HepG2 (cell line): ENCODE data around the gene FBXO39. TPM values are rescaled to one million over a fixed set of nuclear protein-coding genes. Genes with fewer than 3 reads are reported as not detected.

ENCODE experiments used
- AKAP8 ChIP-seq: sonication (generic); formaldehyde crosslinking; IDR thresholded peaks from 2 replicates; pipeline ENCODE4 v1.5.1; 2020; ENCODE audit warnings: mild to moderate bottlenecking, missing genetic modification reagents
- ARID4A ChIP-seq: sonication (generic); formaldehyde crosslinking; IDR thresholded peaks from 2 replicates; pipeline ENCODE4 v1.5.0; 2020; ENCODE audit warnings: mild to moderate bottlenecking, missing genetic modification reagents, borderline replicate concordance
- FOXA3 ChIP-seq: IDR thresholded peaks from 2 replicates; pipeline ENCODE4 v1.6.1; 2016; ENCODE audit warnings: missing genetic modification reagents, missing compliant biosample characterization
- FOXO1 ChIP-seq: sonication (generic); formaldehyde crosslinking; IDR thresholded peaks from 2 replicates; pipeline ENCODE4 v1.4.0; 2020; ENCODE audit warnings: missing genetic modification reagents
- FOXP1 ChIP-seq, 2 experiments: fragments of 450-650 bp in 1 of 2; IDR thresholded peaks; 2 replicates each; pipeline ENCODE4 v1.6.1; 2017 to 2018; ENCODE audit warnings: antibody characterized with exemption in 1 of 2
- FOXP4 ChIP-seq: sonication (generic); formaldehyde crosslinking; IDR thresholded peaks from 2 replicates; pipeline ENCODE4 v1.4.0; 2020; ENCODE audit warnings: missing genetic modification reagents
- HDAC2 ChIP-seq: sonication (generic); formaldehyde crosslinking; IDR thresholded peaks from 2 replicates; pipeline ENCODE4 v1.4.0; 2020; ENCODE audit warnings: missing genetic modification reagents
- HNF4G ChIP-seq, 2 experiments: sonication (generic) in 1 of 2; formaldehyde crosslinking in 1 of 2; IDR thresholded peaks; 2 replicates each; pipeline versions ENCODE4 v1.4.0 to v1.6.1; 2011 to 2020; ENCODE audit warnings: borderline replicate concordance in 2 of 2, low read depth in 2 of 2, mild to moderate bottlenecking in 2 of 2, low read length in 1 of 2, missing genetic modification reagents in 1 of 2, moderate library complexity in 1 of 2
- KLF15 ChIP-seq: sonication (generic); formaldehyde crosslinking; IDR thresholded peaks from 2 replicates; pipeline ENCODE4 v1.8.1; 2023; ENCODE audit warnings: borderline replicate concordance, mild to moderate bottlenecking, inconsistent platforms, missing genetic modification reagents, mixed read lengths
- PPARG ChIP-seq: conservative IDR thresholded peaks from 2 replicates; pipeline ENCODE4 v1.6.1; 2016; ENCODE audit warnings: missing biosample characterization, missing genetic modification reagents
- PTBP1 ChIP-seq: fragments of 200-400 bp; formaldehyde crosslinking; IDR thresholded peaks from 2 replicates; pipeline ENCODE4 v1.6.1; 2018; ENCODE audit warnings: low read length, low read depth; ENCODE audit not compliant: poor library complexity, severe bottlenecking
- SALL1 ChIP-seq: sonication (generic); formaldehyde crosslinking; IDR thresholded peaks from 2 replicates; pipeline ENCODE4 v1.8.0; 2022; ENCODE audit warnings: mild to moderate bottlenecking, missing genetic modification reagents
- SAP130 ChIP-seq: IDR thresholded peaks from 2 replicates; pipeline ENCODE4 v1.6.1; 2016; ENCODE audit warnings: low read depth
- ZNF12 ChIP-seq: sonication (generic); formaldehyde crosslinking; IDR thresholded peaks from 2 replicates; pipeline ENCODE4 v1.5.0; 2020; ENCODE audit warnings: missing genetic modification reagents
- ZNF292 ChIP-seq: sonication (generic); formaldehyde crosslinking; IDR thresholded peaks from 2 replicates; pipeline ENCODE4 v1.8.1; 2022; ENCODE audit warnings: mild to moderate bottlenecking, low read depth, missing genetic modification reagents, borderline replicate concordance
- ZNF350 ChIP-seq: sonication (generic); formaldehyde crosslinking; IDR thresholded peaks from 2 replicates; pipeline ENCODE4 v1.4.0; 2020; ENCODE audit warnings: mild to moderate bottlenecking, low read depth, missing genetic modification reagents, borderline replicate concordance
- polyA plus RNA-seq, 8 experiments: library from polyadenylated mRNA; depleted of rRNA in 3 of 8; stranded (reverse) in 7 of 8; unstranded in 1 of 8; fragments of >200 nt; fragmentation: Illumina TruSeq in 4 of 8; extraction: Trizol in 4 of 8; gene quantifications; 2 replicates each; pipeline versions ENCODE4 v1.2.1 to v1.2.3, GENCODE V29; 2011 to 2016; ENCODE audit warnings: low read depth in 4 of 8, missing spikeins in 1 of 8, mixed read lengths in 1 of 8; ENCODE audit not compliant: insufficient read depth in 1 of 8
- total RNA-seq, 5 experiments: library from RNA; depleted of rRNA; stranded (reverse); fragments of >200 nt; fragmentation: Illumina TruSeq; extraction: Trizol; gene quantifications; 2 replicates each; pipeline ENCODE4 v1.2.3, GENCODE V29; 2016; ENCODE audit warnings: low read depth in 1 of 5
- TF ChIP-seq, protein P1 (sequence below): IDR thresholded peaks from 2 replicates; pipeline ENCODE4 v1.6.1; 2016; ENCODE audit warnings: low read depth
- TF ChIP-seq, protein P2 (sequence below), 2 experiments: fragments of 450-650 bp in 1 of 2; sonication (generic) in 1 of 2; formaldehyde crosslinking; IDR thresholded peaks; 2 replicates each; pipeline versions ENCODE4 v1.5.0 to v1.8.0; 2020 to 2022; ENCODE audit warnings: mild to moderate bottlenecking in 1 of 2, missing genetic modification reagents in 1 of 2

The FBXO39 gene
- total and polyA plus RNA-seq, 2 of the 13 experiments (the other 11 are each of a cell fraction or from before 2014, with no cell fraction given) = 0.09 TPM; not detected in 1

- TF ChIP-seq FOXP4 (CRISPR knock-in tag) = peak; percentile 85
- TF ChIP-seq KLF15 (CRISPR knock-in tag) = no peak
- peak; percentile 48; the same call in 1 of the 2 replicates for TF ChIP-seq ZNF12
- no peak for TF ChIP-seq FOXP1 (IDR thresholded peaks at IDR 0.05)
- TF ChIP-seq FOXP1 (CRISPR knock-in tag; IDR thresholded peaks at IDR 0.05) = peak; percentile 46; the same call in 1 of the 2 replicates
- no peak for TF ChIP-seq AKAP8 (CRISPR knock-in tag)
- TF ChIP-seq FOXO1 (CRISPR knock-in tag) = peak; percentile 58; the same call in 1 of the 2 replicates
- 0 out of 2 replicates have a peak, but pooled peaks have one; percentile 22 for TF ChIP-seq ZNF292 (CRISPR knock-in tag)
- TF ChIP-seq HNF4G (IDR thresholded peaks at IDR 0.05; ENCODE audit: borderline replicate concordance, low read depth, low read length) = peak; percentile 77
- TF ChIP-seq HNF4G (CRISPR knock-in tag; IDR thresholded peaks at IDR 0.05; ENCODE audit: borderline replicate concordance, low read depth) = no peak; the same call in 1 of the 2 replicates
- TF ChIP-seq PTBP1 = no peak
- peak; percentile 32 for TF ChIP-seq SALL1 (CRISPR knock-in tag)
- TF ChIP-seq ZNF350 (CRISPR knock-in tag) = 0 out of 2 replicates have a peak, but pooled peaks have one; percentile 32
- peak; percentile 58 for TF ChIP-seq SAP130
- TF ChIP-seq PPARG (CRISPR knock-in tag) = peak; percentile 35; the same call in 1 of the 2 replicates
- peak; percentile 78 for TF ChIP-seq FOXA3
- TF ChIP-seq ARID4A = peak; percentile 42; the same call in 1 of the 2 replicates
- TF ChIP-seq, protein P1, sequence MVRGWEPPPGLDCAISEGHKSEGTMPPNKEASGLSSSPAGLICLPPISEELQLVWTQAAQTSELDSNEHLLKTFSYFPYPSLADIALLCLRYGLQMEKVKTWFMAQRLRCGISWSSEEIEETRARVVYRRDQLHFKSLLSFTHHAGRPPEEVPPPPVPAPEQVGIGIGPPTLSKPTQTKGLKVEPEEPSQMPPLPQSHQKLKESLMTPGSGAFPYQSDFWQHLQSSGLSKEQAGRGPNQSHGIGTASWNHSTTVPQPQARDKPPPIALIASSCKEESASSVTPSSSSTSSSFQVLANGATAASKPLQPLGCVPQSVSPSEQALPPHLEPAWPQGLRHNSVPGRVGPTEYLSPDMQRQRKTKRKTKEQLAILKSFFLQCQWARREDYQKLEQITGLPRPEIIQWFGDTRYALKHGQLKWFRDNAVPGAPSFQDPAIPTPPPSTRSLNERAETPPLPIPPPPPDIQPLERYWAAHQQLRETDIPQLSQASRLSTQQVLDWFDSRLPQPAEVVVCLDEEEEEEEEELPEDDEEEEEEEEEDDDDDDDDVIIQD (CRISPR knock-in tag) = peak; percentile 21; the same call in 1 of the 2 replicates
- TF ChIP-seq, protein P2, sequence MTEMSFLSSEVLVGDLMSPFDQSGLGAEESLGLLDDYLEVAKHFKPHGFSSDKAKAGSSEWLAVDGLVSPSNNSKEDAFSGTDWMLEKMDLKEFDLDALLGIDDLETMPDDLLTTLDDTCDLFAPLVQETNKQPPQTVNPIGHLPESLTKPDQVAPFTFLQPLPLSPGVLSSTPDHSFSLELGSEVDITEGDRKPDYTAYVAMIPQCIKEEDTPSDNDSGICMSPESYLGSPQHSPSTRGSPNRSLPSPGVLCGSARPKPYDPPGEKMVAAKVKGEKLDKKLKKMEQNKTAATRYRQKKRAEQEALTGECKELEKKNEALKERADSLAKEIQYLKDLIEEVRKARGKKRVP (CRISPR knock-in tag; IDR thresholded peaks at IDR 0.05) = peak in 1 of 2 experiments; percentile 43; a peak in 2 of 4 replicates
- peak; percentile 53; the same call in 1 of the 2 replicates for TF ChIP-seq HDAC2 (CRISPR knock-in tag)
Observed at GRCh38 chr17:6796017-6796886, 20.2 kb downstream of the FBXO39 start (continued).
